GM18507 (cell line): ENCODE results near the gene TNRC6B.
"Not testable (repeated sequence)": the region's sequence is repeated elsewhere in the genome, so short reads cannot be mapped to it uniquely, and the experiment has no call there.

Experiments used
- DNase-seq: peaks from one replicate; pipeline ENCODE4 v3.0.0; 2011; ENCODE audit warnings: low read depth; ENCODE audit not compliant: insufficient read length; ENCODE audit errors: extremely low spot score
- FAIRE-seq: peaks from 2 replicates; lab custom pipeline; 2011; peaks lifted over from hg19 to GRCh38; lab: Jason Lieb, UNC

Gene TNRC6B

DNA sequence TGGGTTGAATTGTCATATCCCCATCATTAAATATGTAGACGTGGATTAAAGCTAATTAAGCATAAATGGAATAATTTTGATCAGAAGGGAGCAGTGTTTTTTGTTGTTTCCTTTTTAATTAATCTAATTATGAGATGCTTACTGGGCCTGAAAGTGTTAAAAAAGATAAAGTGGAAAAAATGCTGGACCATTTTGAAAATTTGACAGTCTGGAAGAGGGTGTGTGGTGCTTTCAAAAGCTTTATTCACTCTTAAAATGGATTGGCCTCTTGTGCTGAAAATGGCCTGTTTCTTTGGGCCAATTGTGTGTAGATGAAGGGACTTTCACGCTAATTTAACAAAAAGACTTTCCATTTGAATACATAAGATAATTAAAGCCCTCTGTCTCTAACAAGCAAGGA, 1.8 kb downstream of the TNRC6B start:
- no peak for FAIRE-seq

DNA sequence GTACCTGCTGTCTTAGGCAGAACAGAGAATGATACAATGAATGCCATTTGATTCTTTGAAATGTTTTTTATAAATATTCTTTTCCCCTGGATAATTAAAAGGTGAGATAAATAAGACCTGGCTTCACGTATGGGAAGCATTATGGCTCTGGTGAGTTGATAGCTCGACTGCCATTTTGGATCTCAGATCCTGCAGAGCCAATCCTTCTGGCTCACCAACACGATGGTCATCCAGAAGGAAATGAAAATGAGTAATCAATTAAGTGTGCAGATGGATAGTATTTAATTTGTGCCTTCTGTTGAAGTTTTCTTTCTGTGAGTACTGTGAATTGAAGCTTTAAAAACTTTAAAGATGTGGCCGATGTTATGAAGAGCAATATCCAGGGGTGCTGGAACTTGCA, 2.7 kb downstream of the TNRC6B start:
- DNase-seq (no peak), FAIRE-seq (no peak)

More for the DNA sequence above, 1.8 kb downstream of the TNRC6B start:
- no peak for DNase-seq

- no peak for DNase-seq
- no peak for FAIRE-seq
Measured at GRCh38 chr22:40181323-40181722, 3.6 kb downstream of the TNRC6B start.

GRCh38 chr22:40182231-40182835, 4.6 kb downstream of the TNRC6B start:
- no peak for FAIRE-seq
- no peak for DNase-seq

DNA sequence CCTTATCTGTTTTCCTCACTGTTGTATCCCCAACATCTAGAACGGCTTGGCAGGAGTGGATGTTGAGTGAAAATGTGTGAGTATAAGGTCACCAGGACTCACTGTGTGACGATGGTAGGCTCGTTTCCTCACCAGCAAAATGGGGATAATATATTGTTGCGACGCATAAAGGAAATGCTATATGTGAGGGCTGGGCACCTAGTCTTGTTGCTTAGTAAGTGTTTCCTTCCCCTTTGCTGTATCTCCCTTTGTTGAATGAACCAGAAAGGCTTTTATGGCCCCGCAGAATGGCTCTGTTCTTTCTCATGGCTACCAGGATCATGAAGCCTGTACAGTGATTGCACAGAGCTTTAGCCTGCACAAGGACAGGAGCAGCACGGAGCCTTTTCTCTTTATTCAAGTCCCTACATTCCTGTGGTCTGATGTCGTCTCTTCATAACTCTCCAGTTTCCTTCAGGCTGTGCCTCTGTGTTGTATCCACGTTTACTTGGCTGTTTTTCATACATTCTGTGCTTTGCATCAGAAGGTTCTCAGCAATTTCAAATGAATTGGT, 5.4 kb downstream of the TNRC6B start:
- FAIRE-seq (no peak), DNase-seq (no peak)

DNA sequence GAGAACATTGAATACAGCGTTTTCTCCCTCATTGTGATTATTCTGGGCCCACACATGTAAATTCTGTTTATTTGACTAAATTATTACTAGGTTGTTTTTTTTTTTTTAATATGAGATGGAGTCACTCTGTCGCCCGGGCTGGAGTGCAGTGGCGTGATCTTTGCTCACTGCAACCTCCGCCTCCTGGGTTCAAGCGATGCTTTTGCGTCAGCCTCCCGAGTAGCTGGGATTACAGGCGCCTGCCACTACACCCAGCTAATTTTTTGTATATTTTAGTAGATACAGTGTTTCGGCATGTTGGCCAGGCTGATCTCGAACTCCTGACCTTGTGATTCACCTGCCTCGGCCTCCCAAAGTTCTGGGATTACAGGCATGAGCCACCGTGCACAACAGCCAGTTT, 5.9 kb downstream of the TNRC6B start:
- FAIRE-seq, DNase-seq: not testable (repeated sequence)

GRCh38 chr22:40187389-40187788, 9.7 kb downstream of the TNRC6B start:
- DNase-seq (no peak), FAIRE-seq (no peak)

DNA sequence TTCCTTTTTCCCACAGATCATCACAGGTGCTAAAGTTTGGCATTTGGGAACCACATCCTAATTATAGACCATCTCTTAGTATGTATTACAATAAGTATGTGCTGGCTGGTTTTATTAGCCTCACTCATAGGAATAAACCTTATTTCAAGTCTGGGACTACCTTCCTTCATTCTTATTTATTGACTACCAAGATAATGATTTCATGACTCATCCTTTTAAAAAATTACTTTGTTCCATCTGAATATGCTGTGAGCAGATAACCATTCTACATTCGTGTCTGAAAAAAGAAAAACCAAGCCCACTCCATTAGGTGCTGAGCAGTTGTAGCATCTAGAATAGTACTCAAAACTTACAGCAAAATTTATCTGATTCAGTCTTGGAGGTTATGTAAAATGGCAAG, 12.3 kb downstream of the TNRC6B start:
- FAIRE-seq (no peak), DNase-seq (no peak)

- no peak for FAIRE-seq
- DNase-seq: no peak
Measured at GRCh38 chr22:40190501-40190900, 12.8 kb downstream of the TNRC6B start.

DNA sequence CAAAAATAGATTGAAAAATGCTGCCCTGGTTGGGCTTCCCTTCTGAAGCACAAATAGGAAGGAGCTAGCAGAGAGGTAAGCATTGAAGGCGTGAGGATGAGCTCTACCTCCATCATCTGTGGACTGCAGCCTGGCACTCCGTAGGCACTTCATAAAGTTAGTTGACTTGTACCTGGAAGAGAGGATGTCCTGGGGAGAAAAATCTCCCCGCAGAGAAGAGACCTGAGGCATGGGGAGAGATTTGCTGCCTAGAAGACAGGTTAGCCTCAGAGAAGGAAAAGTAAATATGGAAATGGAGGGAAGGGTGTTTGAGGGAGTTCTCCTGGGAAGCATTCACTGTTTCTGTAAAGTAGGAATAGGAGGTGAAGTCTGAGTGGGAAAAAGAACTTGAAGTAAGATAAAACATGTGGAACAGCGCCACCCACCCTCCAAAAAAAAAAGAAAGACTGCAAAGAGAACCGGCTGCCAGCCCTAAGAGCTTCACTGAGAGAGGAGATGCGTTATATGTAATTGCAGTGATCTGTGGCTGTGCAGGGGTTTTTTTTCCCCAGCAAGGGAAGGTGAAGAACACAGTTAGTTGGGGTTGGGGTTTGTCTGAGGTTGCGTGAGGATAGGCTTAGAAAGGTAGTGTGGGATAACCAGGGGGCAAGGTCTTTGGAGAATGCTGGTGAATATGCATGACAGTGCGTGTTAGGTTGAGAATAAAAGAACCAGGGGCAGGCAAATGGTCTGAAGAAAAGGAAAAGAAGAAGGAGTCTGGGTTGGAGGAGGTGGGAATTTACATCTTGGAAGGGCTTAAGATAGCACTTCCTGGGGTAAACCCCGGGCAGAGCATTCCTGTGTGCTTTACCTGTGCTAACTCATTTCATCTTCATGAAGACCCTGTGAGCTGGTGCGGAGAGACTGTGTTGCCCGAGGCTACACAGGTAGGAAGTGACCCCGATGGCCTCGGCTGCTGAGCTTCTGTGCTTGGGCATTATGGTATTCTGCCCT, 16.0 kb downstream of the TNRC6B start:
- DNase-seq: no peak
- FAIRE-seq: no peak

DNA sequence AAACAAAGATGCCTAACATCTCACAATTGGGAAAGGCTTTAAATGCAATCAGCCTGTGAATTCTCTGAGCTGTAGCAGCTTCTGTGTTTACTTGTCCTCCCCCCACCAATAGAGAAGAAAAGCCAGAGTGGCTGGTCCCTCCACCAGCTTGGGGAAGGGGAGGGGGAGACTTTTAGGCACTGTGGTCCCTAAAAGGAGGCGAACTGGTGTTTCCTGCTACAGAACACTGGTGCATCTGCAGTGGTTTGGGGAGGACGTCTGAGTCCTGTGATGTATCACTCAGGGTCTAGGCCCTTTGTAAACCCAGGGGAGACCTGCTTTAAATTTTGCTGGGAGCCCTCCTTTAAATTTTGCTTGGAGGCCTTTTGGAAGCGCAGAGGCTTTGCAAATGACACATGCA, 16.9 kb downstream of the TNRC6B start:
- FAIRE-seq (no peak), DNase-seq (no peak)

- DNase-seq (no peak), FAIRE-seq (no peak)
Measured at GRCh38 chr22:40196628-40197360, 19.1 kb downstream of the TNRC6B start.

DNA sequence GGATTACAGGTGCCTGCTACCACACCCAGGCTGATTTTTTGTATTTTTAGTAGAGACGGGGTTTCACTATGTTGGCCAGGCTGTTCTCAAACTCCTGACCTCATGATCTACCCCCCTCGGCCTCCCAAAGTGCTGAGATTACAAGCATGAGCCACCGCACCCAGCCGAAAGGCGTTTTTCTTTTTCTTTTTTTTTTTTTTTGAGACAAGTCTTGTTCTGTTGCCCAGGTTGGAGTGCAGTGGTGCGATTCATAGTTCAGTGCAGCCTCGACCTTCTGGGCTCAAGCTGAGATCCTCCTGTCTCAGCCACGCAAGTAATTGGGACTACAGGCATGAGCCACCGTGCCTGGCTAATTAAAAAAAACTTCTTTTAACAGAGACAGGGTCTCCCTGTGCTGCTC, 19.7 kb downstream of the TNRC6B start:
- not testable (repeated sequence) for DNase-seq, FAIRE-seq

DNA sequence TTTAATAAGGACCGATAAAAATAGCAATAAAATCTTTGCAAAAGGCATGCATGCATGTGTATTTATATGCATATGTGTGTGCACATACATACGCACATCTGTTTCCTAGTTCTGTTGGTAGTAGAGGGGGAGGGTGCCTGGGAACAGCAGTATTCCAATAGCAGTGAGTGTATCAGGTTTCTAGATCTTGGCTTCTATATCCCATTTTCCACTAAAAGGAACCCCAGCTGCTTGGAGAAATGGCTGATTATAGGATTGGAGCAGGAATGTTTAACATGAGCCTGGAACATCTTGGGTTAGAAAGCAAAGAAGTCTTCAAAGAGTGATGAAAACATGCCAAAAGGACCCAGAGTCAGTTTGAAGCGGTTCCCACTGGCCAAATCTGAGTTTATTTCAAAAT, 21.0 kb downstream of the TNRC6B start:
- DNase-seq (no peak), FAIRE-seq (no peak)

DNA sequence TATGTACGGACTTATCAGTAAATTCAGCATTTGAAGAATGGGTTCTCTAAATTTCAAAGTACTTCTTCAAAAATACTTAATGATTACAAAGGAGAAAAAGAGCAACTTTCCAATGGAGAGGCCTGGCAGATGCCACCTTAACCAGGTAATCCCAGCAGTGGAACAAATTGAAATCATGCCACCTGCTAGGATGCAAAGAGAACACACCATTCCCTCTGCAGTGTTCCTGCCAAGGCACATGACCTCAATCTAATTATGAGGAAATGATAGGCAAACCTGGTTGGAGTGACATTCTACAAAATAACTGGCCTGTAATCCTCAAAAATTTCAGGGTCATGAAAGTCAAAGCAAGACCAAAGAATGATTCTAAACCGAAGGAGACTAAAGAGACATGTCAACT, 21.5 kb downstream of the TNRC6B start:
- DNase-seq: no peak
- no peak for FAIRE-seq

- no peak for FAIRE-seq
- DNase-seq: no peak
Measured at GRCh38 chr22:40199852-40200251, 22.1 kb downstream of the TNRC6B start.

GRCh38 chr22:40200795-40201530, 23.2 kb downstream of the TNRC6B start:
- no peak for DNase-seq
- FAIRE-seq: no peak

DNA sequence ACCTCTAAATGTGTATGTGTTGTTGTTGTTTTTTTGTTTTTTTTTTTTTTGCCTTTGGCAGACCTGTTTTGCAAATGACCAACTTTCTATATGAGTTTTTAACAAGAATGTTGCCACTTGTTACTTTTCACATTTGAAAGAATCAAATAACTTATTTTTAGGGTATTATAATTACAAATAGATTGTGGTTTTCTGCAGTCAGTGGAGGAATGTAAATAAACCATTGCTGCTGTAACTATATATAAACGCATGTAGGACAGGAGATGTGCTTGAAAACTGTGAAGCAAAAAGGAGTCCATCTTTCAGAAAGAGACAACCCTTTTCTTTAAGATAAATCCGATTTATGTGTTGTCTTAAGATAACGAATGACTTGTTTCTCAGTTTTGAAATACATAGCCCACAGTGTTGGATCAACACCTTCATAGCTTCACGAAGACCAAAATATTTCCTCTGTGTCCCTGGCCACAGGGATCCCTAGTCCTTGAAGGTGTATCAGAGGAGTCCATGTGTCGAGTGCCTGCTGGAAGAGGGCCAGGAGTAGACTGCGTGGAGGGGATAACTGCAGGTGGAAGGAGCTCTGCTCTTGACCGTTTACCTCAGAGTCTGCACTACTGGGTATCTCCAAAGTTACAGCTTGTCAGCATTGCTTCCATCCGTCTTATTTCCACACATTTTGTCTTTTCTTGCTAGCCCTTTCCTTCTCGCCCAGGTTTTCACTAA, 24.7 kb downstream of the TNRC6B start:
- FAIRE-seq (no peak), DNase-seq (no peak)

- peak; percentile 80 for FAIRE-seq
Measured at GRCh38 chr22:40203572-40203971, 25.8 kb downstream of the TNRC6B start.

More at GRCh38 chr22:40203572-40203971, 25.8 kb downstream of the TNRC6B start:
- DNase-seq: peak; percentile 18
